K562 (cell line): ENCODE results near the gene SMIM29. TPM values are rescaled to one million over a fixed set of nuclear protein-coding genes. Genes with fewer than 3 reads are reported as not detected.

Experiments
- ATF7 ChIP-seq: fragments of 450-650 bp; IDR thresholded peaks from 2 replicates; pipeline ENCODE4 v1.7.1; 2014; ENCODE audit warnings: mild to moderate bottlenecking, moderate library complexity
- CREB1 ChIP-seq, 2 experiments: sonication (generic) in 1 of 2; formaldehyde crosslinking in 1 of 2; IDR thresholded peaks; 2 replicates each; pipeline versions ENCODE4 v1.6.1 to v1.8.0; 2012 to 2022; ENCODE audit warnings: inconsistent platforms in 1 of 2, mild to moderate bottlenecking in 1 of 2, missing genetic modification reagents in 1 of 2, moderate library complexity in 1 of 2
- CSDE1 ChIP-seq, 2 experiments: fragments of 450-650 bp; IDR thresholded peaks; 2 replicates each; pipeline ENCODE4 v1.6.1; 2016; ENCODE audit warnings: mild to moderate bottlenecking in 1 of 2
- DIDO1 ChIP-seq: fragments of 450-650 bp; IDR thresholded peaks from 2 replicates; pipeline ENCODE4 v1.6.1; 2016; ENCODE audit warnings: low read depth, missing biosample characterization, missing genetic modification characterization
- EHMT2 ChIP-seq: fragments of 450-650 bp; IDR thresholded peaks from 2 replicates; pipeline ENCODE4 v1.6.1; 2018; ENCODE audit warnings: antibody characterized with exemption
- ETV6 ChIP-seq, 3 experiments: fragments of 150-350 bp in 1 of 3; sonication (generic) in 1 of 3; formaldehyde crosslinking in 1 of 3; IDR thresholded peaks; 2 replicates each; pipeline versions ENCODE4 v1.6.1 to v1.8.0; 2014 to 2022; ENCODE audit warnings: borderline replicate concordance in 2 of 3, low read depth in 2 of 3, antibody characterized with exemption in 1 of 3, low read length in 1 of 3, mild to moderate bottlenecking in 1 of 3, missing genetic modification reagents in 1 of 3
- HDGF ChIP-seq: fragments of 450-650 bp; IDR thresholded peaks from 2 replicates; pipeline ENCODE4 v1.6.1; 2016
- KDM1A ChIP-seq, 2 experiments: fragments of 450-650 bp; IDR thresholded peaks; 2 replicates each; pipeline ENCODE4 v1.6.1; 2016; ENCODE audit warnings: mild to moderate bottlenecking in 2 of 2
- MCM2 ChIP-seq: fragments of 450-650 bp; IDR thresholded peaks from 2 replicates; pipeline ENCODE4 v1.6.1; 2017; ENCODE audit warnings: low read depth, mild to moderate bottlenecking
- RBBP5 ChIP-seq: fragments of 200-600 bp; sonication (generic); IDR thresholded peaks from 2 replicates; pipeline ENCODE4 v1.6.1; 2012; ENCODE audit warnings: borderline replicate concordance, mild to moderate bottlenecking, low read length, control low read depth, inconsistent platforms; ENCODE audit not compliant: insufficient read depth, poor library complexity, severe bottlenecking
- SRSF3 ChIP-seq: fragments of 200-400 bp; formaldehyde crosslinking; IDR thresholded peaks from 2 replicates; pipeline ENCODE4 v1.6.1; 2016; ENCODE audit warnings: mild to moderate bottlenecking, low read length, moderate library complexity; ENCODE audit not compliant: insufficient read depth
- TGIF2 ChIP-seq: sonication (generic); formaldehyde crosslinking; IDR thresholded peaks from 2 replicates; pipeline ENCODE4 v1.8.1; 2022; ENCODE audit warnings: mild to moderate bottlenecking, missing genetic modification reagents, moderate library complexity
- U2AF2 ChIP-seq: fragments of 200-400 bp; formaldehyde crosslinking; optimal IDR thresholded peaks from 2 replicates; pipeline ENCODE3; 2017; ENCODE audit warnings: low read depth, mild to moderate bottlenecking, low read length
- XRCC5 ChIP-seq: fragments of 200-400 bp; formaldehyde crosslinking; IDR thresholded peaks from 2 replicates; pipeline ENCODE4 v1.6.1; 2017; ENCODE audit warnings: low read depth, mild to moderate bottlenecking, low read length
- YY1 ChIP-seq, 3 experiments: IDR thresholded peaks; 2 replicates each; pipeline ENCODE4 v1.6.1; 2011; ENCODE audit warnings: low read length in 2 of 3, mild to moderate bottlenecking in 2 of 3, moderate library complexity in 2 of 3, borderline replicate concordance in 1 of 3, control low read depth in 1 of 3, low read depth in 1 of 3; ENCODE audit not compliant: insufficient read depth in 3 of 3, insufficient replicate concordance in 2 of 3, control insufficient read depth in 1 of 3, insufficient read length in 1 of 3; ENCODE audit errors: extremely low read depth in 1 of 3
- ZNF561 ChIP-seq: fragments of 450-650 bp; formaldehyde crosslinking; conservative IDR thresholded peaks from 2 replicates; pipeline ENCODE4 v1.4.0; 2020; ENCODE audit warnings: mild to moderate bottlenecking, moderate library complexity
- polyA plus RNA-seq, 8 experiments: library from polyadenylated mRNA; depleted of rRNA in 4 of 8; stranded (reverse) in 5 of 8; unstranded in 3 of 8; fragments of >200 nt; fragmentation: Nextera tagmentation in 2 of 8; fragmentation: Illumina TruSeq in 1 of 8; extraction: Ambion mirVana in 2 of 8; extraction: Trizol in 1 of 8; gene quantifications; 2 replicates each; pipeline versions ENCODE4 v1.2.1 to v1.2.3, GENCODE V29; 2011 to 2014; ENCODE audit warnings: inconsistent platforms in 1 of 8, missing spikeins in 1 of 8
- total RNA-seq, 7 experiments: library from RNA; depleted of rRNA in 6 of 7; stranded (reverse); fragments of >200 nt in 6 of 7; fragmentation: Illumina TruSeq in 2 of 7; extraction: Trizol in 2 of 7; gene quantifications; 2 replicates each; pipeline versions ENCODE4 v1.2.1 to v1.2.3, GENCODE V29; 2011 to 2021; ENCODE audit warnings: low replicate concordance in 1 of 7
- TF ChIP-seq, protein P1 (sequence below): fragments of 200-800 bp; sonication (Bioruptor generic); IDR thresholded peaks from 2 replicates; pipeline ENCODE4 v1.6.1; 2016; ENCODE audit warnings: missing genetic modification characterization, missing compliant biosample characterization
- TF ChIP-seq, protein P2 (sequence below): fragments of 150-350 bp; conservative IDR thresholded peaks from 2 replicates; pipeline ENCODE4 v1.6.1; 2014; ENCODE audit warnings: low read length

The SMIM29 gene
- total and polyA plus RNA-seq, 9 of the 15 experiments (the other 6 are each of a cell fraction or from before 2014, with no cell fraction given): 6.5 to 36.7 (median 20.9) TPM

DNA sequence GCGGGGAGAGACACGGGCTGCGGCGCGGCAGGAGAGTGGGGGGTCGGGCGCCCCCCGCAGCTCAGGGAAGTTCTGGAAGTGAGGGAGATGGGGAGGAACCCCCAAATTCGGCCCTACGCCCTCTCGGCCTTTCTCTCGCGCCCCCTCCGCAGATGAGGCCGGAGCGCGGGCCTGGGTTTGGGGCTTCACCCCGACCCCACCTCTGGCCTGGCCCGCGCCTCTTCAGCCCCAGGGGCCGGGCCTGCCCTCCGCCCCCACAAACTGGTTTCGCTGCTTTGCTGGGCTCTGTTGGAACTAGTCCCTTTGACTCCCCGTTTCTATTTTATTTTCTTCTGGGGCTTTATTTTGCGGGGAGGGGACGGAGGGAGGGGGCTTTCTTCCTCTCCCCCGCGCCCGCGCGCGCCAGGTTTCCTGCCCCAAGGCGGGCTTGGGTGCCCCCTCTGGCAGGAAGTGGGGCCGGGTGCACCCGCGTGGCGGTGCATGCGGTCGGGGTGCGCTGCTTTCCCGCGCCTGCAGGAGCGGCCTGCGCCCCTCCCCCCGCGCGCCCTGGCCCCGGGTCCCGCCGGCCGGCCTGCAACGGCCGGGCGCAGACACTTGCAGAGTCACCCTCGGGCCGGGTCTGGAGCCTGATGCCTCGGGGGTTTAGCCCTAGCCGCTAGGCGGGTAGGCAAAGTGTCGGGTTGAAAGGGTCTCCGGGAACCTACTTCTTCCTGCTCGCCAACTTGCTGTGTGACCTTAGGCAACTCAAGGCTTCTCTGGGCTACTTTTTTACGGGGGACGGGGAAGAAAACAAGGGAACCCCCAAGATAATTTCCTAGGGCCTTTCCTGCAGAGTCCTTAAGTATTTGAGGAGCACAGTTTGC, 10.9 kb downstream of the SMIM29 start (continued):
- TF ChIP-seq CSDE1 (IDR thresholded peaks at IDR 0.05) (no peak), SRSF3 (peak; percentile 99), RBBP5 (peak; percentile 85), CREB1 (IDR thresholded peaks at IDR 0.05) (peak; percentile 67; the same call in 1 of the 2 replicates), CREB1 (CRISPR knock-in tag; IDR thresholded peaks at IDR 0.05) (peak; percentile 86), ETV6 (IDR thresholded peaks at IDR 0.05; ENCODE audit: borderline replicate concordance in 1 of 2, low read depth in 2 of 2, low read length in 1 of 2) (peak in 1 of 2 experiments; percentile 53; a peak in 2 of 4 replicates), ETV6 (CRISPR knock-in tag; IDR thresholded peaks at IDR 0.05; ENCODE audit: borderline replicate concordance) (peak; percentile 99), DIDO1 (tag) (no peak), TGIF2 (CRISPR knock-in tag) (peak; percentile 99), ATF7 (no peak; the same call in 1 of the 2 replicates), YY1 (IDR thresholded peaks at IDR 0.05; ENCODE audit: borderline replicate concordance in 1 of 3, control insufficient read depth in 1 of 3, extremely low read depth in 1 of 3, insufficient read depth in 3 of 3, insufficient read length in 1 of 3, insufficient replicate concordance in 2 of 3, low read depth in 1 of 3, low read length in 2 of 3) (peak in 2 of 3 experiments; percentile 11 to 47), U2AF2 (no peak), KDM1A (IDR thresholded peaks at IDR 0.05) (no peak; a peak in 2 of 4 replicates), EHMT2 (no peak), ZNF561 (CRISPR knock-in tag) (no peak), XRCC5 (peak; percentile 67; the same call in 1 of the 2 replicates), MCM2 (no peak), HDGF (no peak)
- TF ChIP-seq, protein P1, sequence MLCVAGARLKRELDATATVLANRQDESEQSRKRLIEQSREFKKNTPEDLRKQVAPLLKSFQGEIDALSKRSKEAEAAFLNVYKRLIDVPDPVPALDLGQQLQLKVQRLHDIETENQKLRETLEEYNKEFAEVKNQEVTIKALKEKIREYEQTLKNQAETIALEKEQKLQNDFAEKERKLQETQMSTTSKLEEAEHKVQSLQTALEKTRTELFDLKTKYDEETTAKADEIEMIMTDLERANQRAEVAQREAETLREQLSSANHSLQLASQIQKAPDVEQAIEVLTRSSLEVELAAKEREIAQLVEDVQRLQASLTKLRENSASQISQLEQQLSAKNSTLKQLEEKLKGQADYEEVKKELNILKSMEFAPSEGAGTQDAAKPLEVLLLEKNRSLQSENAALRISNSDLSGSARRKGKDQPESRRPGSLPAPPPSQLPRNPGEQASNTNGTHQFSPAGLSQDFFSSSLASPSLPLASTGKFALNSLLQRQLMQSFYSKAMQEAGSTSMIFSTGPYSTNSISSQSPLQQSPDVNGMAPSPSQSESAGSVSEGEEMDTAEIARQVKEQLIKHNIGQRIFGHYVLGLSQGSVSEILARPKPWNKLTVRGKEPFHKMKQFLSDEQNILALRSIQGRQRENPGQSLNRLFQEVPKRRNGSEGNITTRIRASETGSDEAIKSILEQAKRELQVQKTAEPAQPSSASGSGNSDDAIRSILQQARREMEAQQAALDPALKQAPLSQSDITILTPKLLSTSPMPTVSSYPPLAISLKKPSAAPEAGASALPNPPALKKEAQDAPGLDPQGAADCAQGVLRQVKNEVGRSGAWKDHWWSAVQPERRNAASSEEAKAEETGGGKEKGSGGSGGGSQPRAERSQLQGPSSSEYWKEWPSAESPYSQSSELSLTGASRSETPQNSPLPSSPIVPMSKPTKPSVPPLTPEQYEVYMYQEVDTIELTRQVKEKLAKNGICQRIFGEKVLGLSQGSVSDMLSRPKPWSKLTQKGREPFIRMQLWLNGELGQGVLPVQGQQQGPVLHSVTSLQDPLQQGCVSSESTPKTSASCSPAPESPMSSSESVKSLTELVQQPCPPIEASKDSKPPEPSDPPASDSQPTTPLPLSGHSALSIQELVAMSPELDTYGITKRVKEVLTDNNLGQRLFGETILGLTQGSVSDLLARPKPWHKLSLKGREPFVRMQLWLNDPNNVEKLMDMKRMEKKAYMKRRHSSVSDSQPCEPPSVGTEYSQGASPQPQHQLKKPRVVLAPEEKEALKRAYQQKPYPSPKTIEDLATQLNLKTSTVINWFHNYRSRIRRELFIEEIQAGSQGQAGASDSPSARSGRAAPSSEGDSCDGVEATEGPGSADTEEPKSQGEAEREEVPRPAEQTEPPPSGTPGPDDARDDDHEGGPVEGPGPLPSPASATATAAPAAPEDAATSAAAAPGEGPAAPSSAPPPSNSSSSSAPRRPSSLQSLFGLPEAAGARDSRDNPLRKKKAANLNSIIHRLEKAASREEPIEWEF (CRISPR knock-in tag): no peak
- TF ChIP-seq, protein P2, sequence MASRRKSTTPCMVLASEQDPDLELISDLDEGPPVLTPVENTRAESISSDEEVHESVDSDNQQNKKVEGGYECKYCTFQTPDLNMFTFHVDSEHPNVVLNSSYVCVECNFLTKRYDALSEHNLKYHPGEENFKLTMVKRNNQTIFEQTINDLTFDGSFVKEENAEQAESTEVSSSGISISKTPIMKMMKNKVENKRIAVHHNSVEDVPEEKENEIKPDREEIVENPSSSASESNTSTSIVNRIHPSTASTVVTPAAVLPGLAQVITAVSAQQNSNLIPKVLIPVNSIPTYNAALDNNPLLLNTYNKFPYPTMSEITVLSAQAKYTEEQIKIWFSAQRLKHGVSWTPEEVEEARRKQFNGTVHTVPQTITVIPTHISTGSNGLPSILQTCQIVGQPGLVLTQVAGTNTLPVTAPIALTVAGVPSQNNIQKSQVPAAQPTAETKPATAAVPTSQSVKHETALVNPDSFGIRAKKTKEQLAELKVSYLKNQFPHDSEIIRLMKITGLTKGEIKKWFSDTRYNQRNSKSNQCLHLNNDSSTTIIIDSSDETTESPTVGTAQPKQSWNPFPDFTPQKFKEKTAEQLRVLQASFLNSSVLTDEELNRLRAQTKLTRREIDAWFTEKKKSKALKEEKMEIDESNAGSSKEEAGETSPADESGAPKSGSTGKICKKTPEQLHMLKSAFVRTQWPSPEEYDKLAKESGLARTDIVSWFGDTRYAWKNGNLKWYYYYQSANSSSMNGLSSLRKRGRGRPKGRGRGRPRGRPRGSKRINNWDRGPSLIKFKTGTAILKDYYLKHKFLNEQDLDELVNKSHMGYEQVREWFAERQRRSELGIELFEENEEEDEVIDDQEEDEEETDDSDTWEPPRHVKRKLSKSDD: peak; percentile 63; the same call in 1 of the 2 replicates
